ENCODE measurements around the gene DDX28. TPM values are rescaled to one million over a fixed set of nuclear protein-coding genes. Genes with fewer than 3 reads are reported as not detected.

The DDX28 gene
- polyA plus RNA-seq (ENCODE audit: insufficient read depth in 1 of 5, insufficient read length in 5 of 5, low replicate concordance in 1 of 5), result 1 to 10 TPM; 5.1 to 7.6 (median 6.8) TPM
- long read RNA-seq, donor 1, transcript DDX28-201 (1 exons, 2,169 nt), result major isoform, 14 of 14 reads
- long read RNA-seq, donor 1, partial matches to known transcripts, result 0 of 14 reads
- long read RNA-seq, donor 1, other reads (novel, unspliced or antisense), result 0 of 14 reads
- long read RNA-seq, donor 2, partial matches to known transcripts, result 0 of 3 reads
- long read RNA-seq, donor 2, other reads (novel, unspliced or antisense), result 0 of 3 reads
- long read RNA-seq, donor 3, transcript DDX28-201 (1 exons, 2,169 nt), result major isoform, 11 of 11 reads
- long read RNA-seq, donor 3, partial matches to known transcripts, result 0 of 11 reads
- long read RNA-seq, donor 3, other reads (novel, unspliced or antisense), result 0 of 11 reads
- long read RNA-seq, donor 4, transcript DDX28-201 (1 exons, 2,169 nt), result major isoform, 6 of 6 reads
- long read RNA-seq, donor 4, partial matches to known transcripts, result 0 of 6 reads
- long read RNA-seq, donor 4, other reads (novel, unspliced or antisense), result 0 of 6 reads
- long read RNA-seq, donor 5, transcript DDX28-201 (1 exons, 2,169 nt), result major isoform, 16 of 16 reads
- long read RNA-seq, donor 5, partial matches to known transcripts, result 0 of 16 reads
- long read RNA-seq, donor 5, other reads (novel, unspliced or antisense), result 0 of 16 reads
- long read RNA-seq, donor 6, transcript DDX28-201 (1 exons, 2,169 nt), result major isoform, 15 of 15 reads
- long read RNA-seq, donor 6, partial matches to known transcripts, result 0 of 15 reads
- long read RNA-seq, donor 6, other reads (novel, unspliced or antisense), result 0 of 15 reads
- long read RNA-seq, donor 7, transcript DDX28-201 (1 exons, 2,169 nt), result major isoform, 7 of 17 reads
- long read RNA-seq, donor 7, partial matches to known transcripts, result 10 of 17 reads
- long read RNA-seq, donor 7, other reads (novel, unspliced or antisense), result 0 of 17 reads
- long read RNA-seq, donor 8, partial matches to known transcripts, result 0 of 4 reads
- long read RNA-seq, donor 8, other reads (novel, unspliced or antisense), result 0 of 4 reads

GRCh38 chr16:68022728-68023537 lies at the start of gene DDX28, which contains the start of gene DUS2:
DDX28 (minus strand) TSS chr16:68023232; CDS start chr16:68023202, 30 bp downstream.
DUS2 (plus strand) TSS chr16:68023284; CDS start chr16:68038024, 14,740 bp downstream.
- DNase-seq, result peak; percentile 91 to 93

- no peak for DNase-seq
These were observed 49.1 kb upstream of the DDX28 start for GRCh38 chr16:68072038-68072695.

- DNase-seq, result no peak
These were observed 48.5 kb upstream of the DDX28 start for GRCh38 chr16:68071518-68071901.

- no peak for DNase-seq
These were observed 47.9 kb upstream of the DDX28 start for GRCh38 chr16:68070806-68071517.

GRCh38 chr16:68070249-68070730 lies 47.3 kb upstream of the DDX28 start:
- no peak for DNase-seq

GRCh38 chr16:68069511-68070248 lies 46.6 kb upstream of the DDX28 start:
- no peak for DNase-seq

- no peak for DNase-seq
These were observed 45.9 kb upstream of the DDX28 start for GRCh38 chr16:68068926-68069325.

- no peak for DNase-seq
These were observed 43.7 kb upstream of the DDX28 start for GRCh38 chr16:68066763-68067162.

GRCh38 chr16:68065716-68066305 lies 42.8 kb upstream of the DDX28 start:
- no peak for DNase-seq

- peak in 1 of 2 donors; percentile 51 for DNase-seq
These were observed 41.8 kb upstream of the DDX28 start for GRCh38 chr16:68064791-68065365.

- DNase-seq, result no peak
These were observed 39.9 kb upstream of the DDX28 start for GRCh38 chr16:68062910-68063393.

GRCh38 chr16:68061396-68061795 lies 38.4 kb upstream of the DDX28 start:
- DNase-seq, result no peak

- DNase-seq, result no peak
These were observed 36.8 kb upstream of the DDX28 start for GRCh38 chr16:68059804-68060203.

- DNase-seq, result no peak
These were observed 32.4 kb upstream of the DDX28 start for GRCh38 chr16:68055395-68055794.

- no peak for DNase-seq
These were observed 26.4 kb upstream of the DDX28 start for GRCh38 chr16:68049449-68049848.

- no peak for DNase-seq
These were observed 25.0 kb upstream of the DDX28 start for GRCh38 chr16:68047987-68048386.

- no peak for DNase-seq
These were observed 23.1 kb upstream of the DDX28 start for GRCh38 chr16:68046106-68046505.

- no peak for DNase-seq
These were observed 18.8 kb upstream of the DDX28 start for GRCh38 chr16:68041783-68042182.
